NCI-H510A (cell line): ENCODE data around the gene CSF1R.

Source experiments
- DNase-seq: peaks from one replicate; lab custom pipeline; 2025; lab: John Stamatoyannopoulos, UW

Gene CSF1R

DNA sequence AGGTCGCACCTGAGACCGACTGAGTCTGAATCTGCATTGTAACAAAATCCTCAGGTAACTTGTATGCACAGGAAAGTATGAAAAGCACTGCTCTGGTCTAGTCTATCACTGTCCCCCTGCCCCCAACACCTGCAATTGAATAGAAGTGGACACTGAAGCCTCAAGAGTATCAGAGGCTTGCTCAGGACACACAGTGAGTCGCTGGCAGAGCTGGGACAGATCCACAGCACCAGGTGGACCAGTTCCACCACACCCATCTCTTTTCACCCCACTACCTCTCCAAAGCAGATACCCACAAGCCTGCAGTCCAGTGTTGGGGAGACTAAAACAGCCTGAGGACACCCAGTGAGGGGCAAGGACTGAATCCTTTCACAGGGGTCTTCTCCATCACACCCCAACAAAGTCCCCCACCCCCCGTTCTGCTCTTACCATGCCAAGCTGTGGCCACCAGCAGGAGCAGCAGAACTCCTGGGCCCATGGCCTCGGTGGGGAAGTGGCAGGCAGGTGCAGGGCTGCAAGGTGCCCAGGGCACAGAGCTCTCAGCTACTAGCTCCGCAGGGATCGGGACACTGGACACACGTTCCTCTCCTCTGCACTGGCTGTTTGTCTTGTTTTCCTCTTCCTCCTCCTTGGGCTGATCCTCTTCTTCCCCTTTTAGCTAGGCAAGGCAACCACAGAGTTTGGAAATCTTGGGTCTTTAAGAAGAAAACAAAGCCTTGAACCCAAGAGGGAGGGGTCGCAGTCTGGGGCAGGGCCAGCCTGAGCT lies at the start of gene CSF1R:
TSS of gene CSF1R (minus strand) at position 605 of the 766 bp plus-strand sequence. CDS start at position 478, 127 bp downstream.
- DNase-seq: no peak

GRCh38 chr5:150135557-150136304 lies 49.4 kb upstream of the CSF1R start:
- DNase-seq: no peak

DNA sequence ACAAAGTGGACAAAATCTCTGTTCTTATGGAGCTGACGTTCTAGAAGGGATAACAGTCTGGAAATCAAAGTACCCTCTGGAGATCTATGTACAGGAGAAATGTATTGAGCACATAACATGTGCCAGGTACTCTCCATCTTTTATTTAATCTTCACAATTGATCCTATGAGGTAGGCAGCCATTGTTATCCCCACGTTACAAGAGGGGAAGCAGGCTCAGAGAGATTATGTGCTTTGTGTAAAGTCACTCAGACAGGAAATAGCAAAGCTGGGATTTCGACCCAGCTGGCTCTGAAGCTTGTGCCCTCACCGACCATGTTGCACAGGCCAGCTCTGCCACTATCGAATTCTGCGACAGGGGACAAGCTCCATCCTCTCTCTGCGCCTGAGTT lies 47.8 kb upstream of the CSF1R start:
- no peak for DNase-seq

- no peak for DNase-seq
These were observed 47.3 kb upstream of the CSF1R start for GRCh38 chr5:150133581-150134197.

- no peak for DNase-seq
These were observed 46.4 kb upstream of the CSF1R start for GRCh38 chr5:150132740-150133139.

- DNase-seq: no peak
These were observed 45.8 kb upstream of the CSF1R start for GRCh38 chr5:150131978-150132694.

DNA sequence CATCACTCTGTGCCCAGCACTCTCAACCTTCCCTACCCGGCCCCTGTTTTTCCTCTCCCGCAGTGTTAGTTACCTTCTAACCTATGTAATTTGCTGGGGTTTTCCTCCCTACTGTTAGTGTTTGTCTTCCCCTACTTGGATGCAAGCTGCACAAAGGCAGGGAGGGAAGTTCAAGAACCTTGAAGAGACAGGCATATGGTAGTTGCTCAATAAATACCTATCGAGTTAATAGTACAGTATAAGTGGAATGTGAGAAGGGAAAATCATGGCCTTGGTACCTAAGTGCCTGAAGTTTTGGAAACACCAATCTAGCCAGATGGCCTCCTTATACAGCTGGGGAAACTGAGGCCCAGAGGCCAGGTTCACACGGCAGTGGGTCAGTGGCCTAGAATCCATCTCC lies 45.1 kb upstream of the CSF1R start:
- no peak for DNase-seq

GRCh38 chr5:150130493-150130922 lies 44.2 kb upstream of the CSF1R start:
- no peak for DNase-seq

DNA sequence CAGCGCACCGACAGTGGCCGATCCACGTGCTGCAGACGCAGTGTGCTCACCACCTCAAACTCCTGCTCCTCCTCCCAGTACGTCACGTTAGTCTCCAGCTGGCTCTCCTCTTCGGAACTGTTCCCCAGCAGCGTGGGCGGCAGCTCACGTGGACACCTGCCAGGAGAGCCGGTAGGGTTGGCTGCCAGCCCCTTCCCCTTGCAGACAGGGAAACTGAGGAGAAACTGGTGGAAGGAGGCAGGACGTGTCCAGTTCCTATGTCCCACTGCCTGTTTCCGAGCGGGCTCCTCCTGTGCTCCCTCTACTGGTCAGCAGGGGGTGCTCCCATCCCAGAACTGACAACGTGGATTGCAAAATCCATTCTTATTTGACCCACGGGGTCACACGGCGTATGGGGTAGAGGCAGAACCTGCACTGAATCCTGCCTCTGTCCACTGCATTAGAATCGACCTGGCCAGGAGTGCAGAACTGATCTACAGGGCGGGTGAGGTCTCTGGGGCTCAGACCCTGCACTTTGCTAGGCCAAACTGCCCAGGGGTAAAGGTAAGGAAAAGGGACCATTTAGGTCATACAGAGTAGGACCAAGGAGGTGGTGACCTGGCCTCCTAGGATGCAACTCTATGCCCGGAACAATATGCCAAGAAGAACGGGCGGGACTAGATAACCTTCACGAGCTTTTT lies 43.6 kb upstream of the CSF1R start:
- no peak for DNase-seq

GRCh38 chr5:150129454-150129812 lies 43.1 kb upstream of the CSF1R start:
- DNase-seq: no peak

GRCh38 chr5:150126921-150127265 lies 40.5 kb upstream of the CSF1R start:
- DNase-seq: no peak

DNA sequence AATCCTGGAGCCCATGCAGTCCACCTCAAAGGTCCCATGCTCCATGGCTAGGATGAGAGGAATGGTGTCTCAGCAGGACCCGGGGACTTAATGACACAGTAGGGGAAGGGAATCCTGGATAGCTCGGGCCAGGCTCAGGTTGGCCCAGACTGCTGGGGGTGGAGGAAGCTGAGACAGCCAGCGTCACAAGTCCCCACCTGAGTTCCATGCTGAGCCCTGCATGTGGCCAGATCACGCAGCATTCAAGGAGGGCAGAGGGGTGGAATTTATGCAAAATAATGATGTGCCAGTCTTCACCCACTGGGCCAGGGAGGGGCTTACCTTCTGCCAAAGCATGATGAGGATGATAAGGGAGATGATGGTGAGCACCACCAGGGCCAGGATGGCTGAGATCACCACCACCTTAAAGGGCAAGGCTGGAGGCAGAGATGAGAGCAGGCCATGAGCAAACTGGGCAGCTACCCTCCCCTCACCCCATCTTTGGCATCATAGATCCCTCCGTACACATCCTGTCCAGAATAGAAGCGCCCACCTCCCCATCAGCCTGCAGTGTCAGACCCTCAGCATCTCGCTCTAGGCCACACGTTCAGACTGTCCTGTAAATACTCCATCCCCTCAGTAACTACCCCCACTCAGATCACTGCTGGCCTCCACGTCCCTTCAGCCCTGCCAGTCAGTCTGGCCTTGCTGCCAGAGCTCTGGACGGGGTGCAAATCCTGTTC lies 40.0 kb upstream of the CSF1R start:
- DNase-seq: no peak

- no peak for DNase-seq
These were observed 39.0 kb upstream of the CSF1R start for GRCh38 chr5:150125334-150125733.

GRCh38 chr5:150124596-150124995 lies 38.2 kb upstream of the CSF1R start:
- DNase-seq: no peak

GRCh38 chr5:150124111-150124557 lies 37.8 kb upstream of the CSF1R start:
- no peak for DNase-seq

GRCh38 chr5:150123542-150123941 lies 37.2 kb upstream of the CSF1R start:
- no peak for DNase-seq

DNA sequence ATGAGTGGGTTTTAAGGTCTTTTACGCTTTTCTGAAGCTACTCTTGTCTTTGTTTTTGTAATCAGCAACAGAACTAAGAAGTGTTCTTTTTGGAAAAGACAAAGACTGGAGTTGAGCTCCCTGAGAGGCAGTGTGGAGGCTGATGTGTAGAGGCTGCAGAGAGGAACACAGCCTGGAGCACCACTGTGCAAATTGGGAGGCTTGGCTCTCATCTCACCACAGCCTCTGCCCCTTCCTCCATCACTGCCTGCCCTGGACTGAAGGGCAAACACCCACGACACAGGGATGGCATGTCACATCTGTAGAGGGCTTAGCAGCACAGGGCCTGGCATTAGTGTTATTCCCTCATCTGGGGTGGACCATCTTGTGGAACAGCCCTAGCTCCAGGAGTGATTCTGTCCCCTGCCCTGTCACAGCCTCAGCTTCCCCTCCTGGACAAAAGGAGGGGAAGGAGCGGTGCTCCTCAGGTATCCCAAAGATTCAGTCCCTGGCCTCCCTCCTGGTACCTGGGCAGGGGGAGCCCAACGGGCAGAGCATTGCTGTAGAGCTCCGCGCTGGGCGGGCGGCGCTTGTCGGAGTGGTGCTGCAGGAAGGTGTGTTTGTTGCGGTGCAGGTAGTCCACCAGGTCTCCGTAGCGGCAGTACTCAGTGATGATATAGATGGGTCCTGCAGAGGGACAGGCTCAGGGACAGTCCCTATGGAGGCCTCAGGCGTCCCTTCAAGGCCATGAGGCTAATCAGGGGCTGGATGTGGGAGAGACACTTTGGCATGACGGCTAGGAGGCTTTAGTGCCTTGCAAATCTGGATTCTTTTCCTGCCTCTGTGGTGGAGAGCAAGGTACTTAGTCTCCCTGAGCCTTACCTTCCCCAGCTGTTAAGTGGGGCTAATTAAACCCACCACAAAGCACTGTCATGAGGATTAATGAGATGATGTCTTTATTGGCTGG lies 36.5 kb upstream of the CSF1R start:
- DNase-seq: no peak

- no peak for DNase-seq
These were observed 35.8 kb upstream of the CSF1R start for GRCh38 chr5:150122158-150122510.

GRCh38 chr5:150121448-150122157 lies 35.2 kb upstream of the CSF1R start:
- no peak for DNase-seq
